HEK293 (cell line): ENCODE data around the gene PLSCR5.

Experiments used
- CTCF ChIP-seq: fragments of 450-650 bp; formaldehyde crosslinking; IDR thresholded peaks from 2 replicates; pipeline ENCODE4 v1.5.1; 2016; ENCODE audit warnings: missing biosample characterization, missing genetic modification characterization
- MZF1 ChIP-seq: fragments of 450-650 bp; formaldehyde crosslinking; IDR thresholded peaks from 2 replicates; pipeline ENCODE4 v1.5.1; 2017; ENCODE audit warnings: missing biosample characterization, missing genetic modification characterization, borderline replicate concordance
- ZNF138 ChIP-seq: fragments of 450-650 bp; formaldehyde crosslinking; IDR thresholded peaks from 2 replicates; pipeline ENCODE4 v1.5.1; 2016; ENCODE audit warnings: missing biosample characterization, missing genetic modification characterization, borderline replicate concordance

GRCh38 chr3:146581951-146582467 lies 23.1 kb downstream of the PLSCR5 start:
- TF ChIP-seq CTCF (tag by site-specific recombination) (no peak), ZNF138 (tag by site-specific recombination) (no peak), MZF1 (tag by site-specific recombination) (no peak)
